ENCODE data around the gene ASB12.
A peak's percentile ranks its signal among the peaks of the same experiment; 100 is the strongest.

Gene ASB12

DNA sequence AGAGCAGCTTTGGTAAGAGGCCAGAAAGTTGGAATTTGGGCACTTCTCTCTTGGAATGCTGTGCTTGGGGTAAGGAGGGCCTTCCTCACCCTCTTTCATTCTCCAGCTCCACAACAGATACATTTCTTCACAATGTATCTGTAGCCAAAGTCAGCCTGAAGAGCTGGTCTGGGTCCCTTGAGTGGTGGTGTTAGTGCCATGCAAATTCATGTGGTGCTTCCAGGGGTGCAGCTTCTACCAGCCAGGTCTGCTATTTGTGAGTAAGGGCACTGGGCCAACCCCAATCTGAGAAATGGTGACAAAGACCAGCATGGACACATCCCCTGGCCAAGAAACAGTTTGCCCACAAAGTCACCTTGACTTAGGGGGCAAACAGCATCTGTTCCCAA lies 42.7 kb downstream of the ASB12 start:
- TF ChIP-seq, protein P1, sequence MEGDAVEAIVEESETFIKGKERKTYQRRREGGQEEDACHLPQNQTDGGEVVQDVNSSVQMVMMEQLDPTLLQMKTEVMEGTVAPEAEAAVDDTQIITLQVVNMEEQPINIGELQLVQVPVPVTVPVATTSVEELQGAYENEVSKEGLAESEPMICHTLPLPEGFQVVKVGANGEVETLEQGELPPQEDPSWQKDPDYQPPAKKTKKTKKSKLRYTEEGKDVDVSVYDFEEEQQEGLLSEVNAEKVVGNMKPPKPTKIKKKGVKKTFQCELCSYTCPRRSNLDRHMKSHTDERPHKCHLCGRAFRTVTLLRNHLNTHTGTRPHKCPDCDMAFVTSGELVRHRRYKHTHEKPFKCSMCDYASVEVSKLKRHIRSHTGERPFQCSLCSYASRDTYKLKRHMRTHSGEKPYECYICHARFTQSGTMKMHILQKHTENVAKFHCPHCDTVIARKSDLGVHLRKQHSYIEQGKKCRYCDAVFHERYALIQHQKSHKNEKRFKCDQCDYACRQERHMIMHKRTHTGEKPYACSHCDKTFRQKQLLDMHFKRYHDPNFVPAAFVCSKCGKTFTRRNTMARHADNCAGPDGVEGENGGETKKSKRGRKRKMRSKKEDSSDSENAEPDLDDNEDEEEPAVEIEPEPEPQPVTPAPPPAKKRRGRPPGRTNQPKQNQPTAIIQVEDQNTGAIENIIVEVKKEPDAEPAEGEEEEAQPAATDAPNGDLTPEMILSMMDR (IDR thresholded peaks at IDR 0.05; ENCODE audit: low read length, missing control alignments), result no peak
- no peak overlapping the region for H3K4me3 ChIP-seq (replicated peaks; ENCODE audit: low read depth, low read length)

DNA sequence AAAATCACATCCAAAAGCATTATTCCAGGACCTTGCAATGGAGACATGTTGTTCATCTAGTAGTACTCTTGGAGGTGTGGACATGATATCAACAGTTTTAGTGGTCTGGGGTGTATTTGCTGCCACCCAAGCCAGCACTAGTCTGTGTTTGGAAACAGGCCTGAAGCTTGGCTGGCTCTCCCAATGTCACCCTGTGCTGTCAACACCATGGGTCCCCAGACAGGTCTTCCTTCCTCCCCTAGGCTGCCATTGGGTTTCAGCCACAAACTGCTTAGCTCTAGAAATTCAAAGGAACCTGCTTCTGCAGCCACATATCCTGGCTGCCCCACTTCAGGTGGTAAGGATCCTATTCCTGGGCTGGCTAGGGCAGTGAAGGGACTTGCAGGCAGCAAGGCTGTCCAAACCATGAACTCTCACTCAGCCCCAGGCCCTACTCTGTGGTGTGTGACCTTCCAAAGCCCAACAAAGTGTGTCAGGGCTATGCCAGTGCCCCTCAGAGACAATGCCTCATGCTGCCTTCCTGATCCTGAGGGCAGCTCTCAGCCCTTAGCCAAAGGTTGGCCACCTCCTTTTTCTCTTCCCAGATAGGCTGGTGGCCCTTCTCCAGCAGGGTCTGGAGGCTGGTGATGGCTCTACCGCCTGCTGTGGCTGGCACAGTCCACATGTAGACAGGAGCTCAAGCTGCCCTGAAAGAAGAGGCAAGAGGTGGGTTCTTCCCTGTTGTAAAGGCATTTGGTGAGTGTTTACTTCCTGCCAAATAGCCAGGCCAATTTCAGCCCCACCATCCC lies 43.2 kb downstream of the ASB12 start:
- DNase-seq (ENCODE audit: low read depth), result no peak
- H3K4me3 ChIP-seq (replicated peaks; ENCODE audit: low read depth, low read length), result no peak overlapping the region
- TF ChIP-seq, protein P1 (IDR thresholded peaks at IDR 0.05; ENCODE audit: low read length, missing control alignments), result no peak

More for the DNA sequence above, 42.7 kb downstream of the ASB12 start:
- no peak for DNase-seq (ENCODE audit: low read depth)

DNA sequence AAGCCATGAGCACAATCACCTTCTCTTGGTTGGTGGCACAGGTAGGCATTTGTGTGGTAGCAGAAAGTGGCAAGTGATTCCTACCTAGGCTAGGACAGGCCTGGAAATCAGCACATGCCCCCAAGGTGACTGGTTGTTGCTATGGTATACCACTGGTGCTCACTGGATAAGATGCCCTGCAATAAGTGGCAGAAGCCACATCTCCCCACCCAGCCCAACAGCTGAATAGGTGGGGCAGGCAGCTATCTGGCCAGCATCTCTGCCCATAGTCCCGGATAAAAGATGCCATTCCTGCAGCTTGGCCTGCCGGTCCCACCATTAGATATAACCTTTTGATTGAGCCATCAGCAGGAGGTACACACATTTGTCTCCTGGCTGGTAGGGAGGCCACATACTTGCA lies 46.0 kb downstream of the ASB12 start:
- DNase-seq (ENCODE audit: low read depth), result no peak
- H3K4me3 ChIP-seq (replicated peaks; ENCODE audit: low read depth, low read length), result no peak overlapping the region
- TF ChIP-seq, protein P1 (IDR thresholded peaks at IDR 0.05; ENCODE audit: low read length, missing control alignments), result no peak

DNA sequence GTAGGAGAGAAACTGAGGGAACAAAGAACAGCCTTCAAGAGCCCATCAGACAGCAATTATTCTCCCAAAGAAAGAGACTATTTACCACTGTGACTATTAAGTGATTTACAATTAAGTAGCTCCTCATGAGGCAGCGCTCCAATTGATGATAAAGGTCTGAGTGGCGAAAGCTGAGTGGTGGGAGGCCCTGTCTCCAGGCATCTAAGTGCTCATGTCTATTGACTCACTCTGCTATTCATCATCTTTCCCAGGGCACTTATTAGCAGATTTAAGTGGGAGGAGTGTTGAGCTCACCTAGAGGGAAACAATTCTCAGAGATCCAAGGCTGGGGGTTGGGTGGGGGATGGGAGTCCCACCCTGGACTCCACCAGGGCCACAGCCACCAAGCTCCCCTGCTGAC lies 48.2 kb downstream of the ASB12 start:
- TF ChIP-seq, protein P1 (IDR thresholded peaks at IDR 0.05; ENCODE audit: low read length, missing control alignments), result no peak
- no peak for DNase-seq (ENCODE audit: low read depth)
- no peak overlapping the region for H3K4me3 ChIP-seq (replicated peaks; ENCODE audit: low read depth, low read length)

DNA sequence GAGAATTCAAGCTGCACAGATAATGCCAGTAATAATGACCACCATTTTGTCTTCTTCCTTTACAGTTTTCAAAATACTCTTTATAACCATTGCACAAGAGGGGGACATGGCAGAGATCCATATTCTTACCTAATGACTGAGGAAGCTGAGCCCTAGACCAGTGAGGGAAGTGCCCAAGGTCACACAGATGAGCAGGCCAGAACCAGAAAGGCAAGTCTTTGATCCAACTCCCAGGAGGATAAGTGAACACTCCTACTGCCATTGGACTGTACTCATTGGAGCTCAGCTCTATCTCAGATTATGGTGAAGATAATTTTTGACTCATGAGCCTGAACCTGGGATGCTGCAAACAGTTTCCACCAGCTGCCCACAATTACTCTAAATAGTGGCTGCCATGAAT lies 53.5 kb downstream of the ASB12 start:
- H3K4me3 ChIP-seq (replicated peaks; ENCODE audit: low read depth, low read length), result no peak overlapping the region
- TF ChIP-seq, protein P1 (IDR thresholded peaks at IDR 0.05; ENCODE audit: low read length, missing control alignments), result no peak
- peak; percentile 11 for DNase-seq (ENCODE audit: low read depth)

Data from fibroblast of pulmonary artery (primary cell).